T47D (cell line): ENCODE data around the gene ALDH1L1.
"Not testable (repeated sequence)": the region's sequence is repeated elsewhere in the genome, so short reads cannot be mapped to it uniquely, and the experiment has no call there.

Experiments used
- DNase-seq, 2 experiments: peaks; one replicate each; pipeline versions ENCODE4 v3.0.0 to v3.0.0-alpha.2; 2011 to 2012; ENCODE audit warnings: low read depth in 1 of 2, low spot score in 1 of 2
- JUND ChIP-seq: IDR thresholded peaks from 2 replicates; pipeline ENCODE4 v1.6.1; 2012; ENCODE audit warnings: low read depth
- in situ Hi-C: cut with HindIII; loops from 2 replicates; pipeline ENCODE4 v1.10.0; 2016; ENCODE audit warnings: low sequenced_read_pairs, low pct_unique_long_range_greater_than_20kb

Gene ALDH1L1

GRCh38 chr3:126082362-126083137 lies 97.8 kb downstream of the ALDH1L1 start:
- in situ Hi-C loops = no loop called here
- DNase-seq = no peak
- TF ChIP-seq JUND = no peak

GRCh38 chr3:126081618-126082361 lies 98.6 kb downstream of the ALDH1L1 start:
- no peak for TF ChIP-seq JUND
- peak; percentile 33 to 69 for DNase-seq
- in situ Hi-C loops = no loop called here

- DNase-seq = no peak
- no peak for TF ChIP-seq JUND
- in situ Hi-C loops = no loop called here
These were observed 99.4 kb downstream of the ALDH1L1 start for GRCh38 chr3:126080970-126081369.

DNA sequence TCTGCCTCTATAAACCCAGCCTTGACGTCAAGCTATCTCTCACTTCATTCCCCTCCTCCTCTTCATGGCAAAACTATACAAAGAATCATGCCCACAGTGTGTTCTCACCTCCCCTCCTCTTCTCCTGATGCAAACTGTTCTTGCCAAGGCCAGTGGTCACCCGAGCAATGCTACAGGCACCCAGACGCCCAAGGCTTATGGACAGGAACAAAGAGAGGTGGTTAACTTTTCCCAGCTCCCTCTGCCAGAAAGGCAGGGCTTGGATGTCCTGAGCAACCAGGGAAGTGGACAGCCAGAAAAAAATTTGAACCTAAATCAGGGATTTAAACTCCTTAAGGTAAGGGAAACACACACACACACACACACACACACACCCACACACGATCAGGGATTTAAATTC lies 101.5 kb downstream of the ALDH1L1 start:
- no peak for TF ChIP-seq JUND
- DNase-seq = no peak
- in situ Hi-C loops = no loop called here

DNA sequence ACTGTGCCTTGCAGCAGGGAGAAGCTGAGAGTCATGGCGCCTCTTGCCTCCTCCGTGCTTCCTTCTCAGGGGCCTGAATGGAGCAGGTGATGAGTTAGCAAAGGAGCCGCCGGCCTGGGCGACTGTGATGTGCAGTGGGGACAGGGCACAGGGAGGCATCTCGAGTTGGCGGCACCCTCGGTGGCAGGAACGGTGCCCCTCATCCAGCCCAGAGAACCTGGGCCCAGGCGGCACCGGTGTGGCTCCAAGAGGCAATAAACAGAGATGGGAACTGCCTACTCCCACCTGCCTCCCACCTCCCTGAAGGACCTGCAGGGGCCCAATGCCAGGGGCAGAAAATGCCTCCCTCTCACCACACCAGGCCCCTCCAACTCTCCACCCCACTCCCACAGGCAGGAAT lies 102.6 kb downstream of the ALDH1L1 start:
- in situ Hi-C loops = no loop called here
- DNase-seq = no peak
- TF ChIP-seq JUND = no peak

DNA sequence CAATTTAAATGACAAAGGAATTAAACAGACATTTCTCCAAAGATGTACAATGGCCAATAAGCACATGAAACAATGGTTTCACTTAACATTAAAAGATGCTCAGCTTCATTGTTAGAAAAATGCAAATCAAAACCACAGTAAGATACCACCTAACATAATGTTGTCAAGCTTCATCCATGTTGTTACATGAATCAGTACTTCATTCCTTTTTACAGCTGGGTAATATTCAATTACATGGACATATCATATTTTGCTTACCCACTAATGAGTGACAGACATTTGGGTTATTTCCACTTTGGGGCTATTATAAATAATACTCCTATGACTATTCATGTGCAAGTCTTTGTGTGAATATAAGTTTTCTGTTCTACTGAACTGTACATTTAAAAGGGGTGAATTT lies 104.2 kb downstream of the ALDH1L1 start:
- DNase-seq = no peak
- in situ Hi-C loops = no loop called here
- no peak for TF ChIP-seq JUND

GRCh38 chr3:126070146-126070545 lies 110.2 kb downstream of the ALDH1L1 start:
- no peak for DNase-seq
- in situ Hi-C loops = no loop called here
- TF ChIP-seq JUND = no peak

DNA sequence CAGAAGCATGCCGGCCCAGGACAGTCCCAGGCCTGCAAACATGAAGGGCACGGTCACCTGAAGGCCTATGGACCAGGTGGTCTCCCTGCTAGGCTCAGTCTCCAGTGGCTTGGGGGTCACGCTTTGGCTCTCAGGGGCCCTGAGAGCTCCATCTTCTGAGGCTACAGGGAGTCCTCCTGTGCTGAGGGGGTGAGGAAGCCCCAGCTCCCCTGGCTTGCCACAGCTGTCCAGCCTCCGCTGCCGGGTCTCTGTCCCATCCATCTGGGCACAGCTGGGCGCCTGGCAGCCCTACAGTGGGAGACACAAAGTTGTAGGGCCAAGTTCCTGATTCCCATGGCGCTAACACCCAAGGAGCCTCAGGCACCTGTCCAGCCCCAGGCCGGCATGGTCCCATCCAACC lies 112.4 kb downstream of the ALDH1L1 start:
- in situ Hi-C loops = no loop called here
- DNase-seq = no peak

DNA sequence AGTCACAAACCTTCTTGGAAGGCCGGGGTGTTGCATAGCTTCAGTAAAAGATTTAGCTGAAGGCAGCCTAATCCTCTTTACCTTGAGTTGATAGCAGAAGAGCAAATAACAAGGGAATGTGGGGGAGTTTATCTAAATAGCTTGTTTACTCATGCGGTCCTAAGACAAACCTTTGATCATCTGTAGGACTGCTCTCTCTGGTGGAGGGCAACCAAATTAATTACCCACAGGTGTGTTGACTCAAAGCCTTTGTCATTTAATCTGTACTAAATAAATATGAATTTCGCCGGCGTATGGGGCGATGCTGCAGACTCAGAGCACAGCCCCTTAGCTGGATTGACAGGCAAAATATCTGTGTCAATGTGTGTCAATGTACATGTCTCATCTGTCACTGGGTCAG lies 113.7 kb downstream of the ALDH1L1 start:
- DNase-seq, in situ Hi-C loops: not testable (repeated sequence)

More for the DNA sequence above, 112.4 kb downstream of the ALDH1L1 start:
- TF ChIP-seq JUND = no peak

- no peak for DNase-seq
- TF ChIP-seq JUND = no peak
- in situ Hi-C loops = no loop called here
These were observed 114.5 kb downstream of the ALDH1L1 start for GRCh38 chr3:126065876-126066275.

- peak in 1 of 2 experiments; percentile 22 for DNase-seq
- in situ Hi-C loops = no loop called here
These were observed 115.6 kb downstream of the ALDH1L1 start for GRCh38 chr3:126064627-126065258.

DNA sequence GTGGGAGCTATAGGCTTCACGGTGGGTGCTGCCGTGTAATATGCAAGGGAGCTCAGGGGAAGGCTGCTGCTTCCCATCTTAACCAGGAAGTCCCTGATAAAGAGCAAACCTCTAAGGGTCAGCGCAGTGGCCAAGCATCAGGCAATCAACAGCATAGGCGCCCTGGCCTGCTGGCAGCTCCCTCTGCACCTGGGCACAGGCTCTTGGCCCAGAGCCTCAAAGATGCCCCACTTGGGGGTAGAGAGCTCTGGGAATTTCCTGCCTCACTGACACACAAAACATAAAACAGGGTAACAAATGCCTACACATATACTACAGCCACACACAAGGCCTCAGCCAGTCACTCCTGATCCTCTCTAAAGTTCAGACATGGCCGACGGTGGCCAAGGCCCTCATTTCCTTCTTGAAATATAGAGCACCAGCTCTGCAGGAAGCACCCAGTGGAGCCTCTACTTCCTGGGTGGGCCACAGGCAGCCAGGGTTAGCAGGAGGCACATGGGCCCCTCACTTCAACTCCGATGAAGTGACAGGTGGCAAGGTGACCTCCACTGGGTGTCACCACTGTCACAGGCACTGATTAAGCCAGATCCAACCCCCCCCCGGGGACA lies 116.9 kb downstream of the ALDH1L1 start:
- no peak for TF ChIP-seq JUND
- no peak for DNase-seq
- in situ Hi-C loops = no loop called here

More at GRCh38 chr3:126064627-126065258, 115.6 kb downstream of the ALDH1L1 start:
- TF ChIP-seq JUND = no peak
